Left ventricle myocardium inferior (tissue), 1 donor: Measurements from ENCODE around the gene CXorf58. TPM values are rescaled to one million over a fixed set of nuclear protein-coding genes. Genes with fewer than 3 reads are reported as not detected.

Experiments used
- DNase-seq: peaks from one replicate; pipeline ENCODE4 v3.0.0-alpha.2; 2020
- H3K27ac ChIP-seq: fragments of 200-600 bp; replicated peaks from 2 replicates; pipeline ENCODE4 v1.8.0; 2021
- H3K27me3 ChIP-seq: fragments of 200-600 bp; 2 replicates; pipeline ENCODE4 v1.8.0; 2021; ENCODE audit warnings: low read depth
- H3K36me3 ChIP-seq: fragments of 200-600 bp; 2 replicates; pipeline ENCODE4 v1.8.0; 2021
- H3K4me1 ChIP-seq: fragments of 200-600 bp; 2 replicates; pipeline ENCODE4 v1.8.0; 2021
- H3K4me3 ChIP-seq: fragments of 200-600 bp; 2 replicates; pipeline ENCODE4 v1.8.0; 2021; ENCODE audit warnings: mild to moderate bottlenecking, moderate library complexity
- H3K9me3 ChIP-seq: fragments of 200-600 bp; replicated peaks from 2 replicates; pipeline ENCODE4 v1.8.0; 2021
- intact Hi-C: fragments of 100-400 bp; cut with micrococcal nuclease; formaldehyde crosslinking; loops from one replicate; pipeline ENCODE4 v1.11.0; 2022
- total RNA-seq: library from RNA; stranded (reverse); fragmentation: NEBNext Ultra II Directional; extraction: Animal tissue kit (Norgen Biotek cat#: 25700); gene quantifications from one replicate; pipeline ENCODE4 v1.2.1, GENCODE V29; 2021
- TF ChIP-seq, protein P1 (sequence below): fragments of 200-600 bp; IDR thresholded peaks from 2 replicates; pipeline ENCODE4 v1.8.0; 2021; ENCODE audit warnings: antibody characterized with exemption, mild to moderate bottlenecking, borderline replicate concordance
- donor health status: DM: no; HTN: yes; CAD: no; lungs with severe emphysema.

Gene CXorf58
- total RNA-seq, 1 donor from 2014 or later, result 0.49 TPM

- H3K27me3 ChIP-seq, result no peaks in the 10 kb centered on the region
- peaks cover 5% of the 10 kb centered on the region for H3K9me3 ChIP-seq
- no peak overlapping the region for H3K4me3 ChIP-seq
- intact Hi-C loops, result loop anchor here (10.0 kb wide), 1 partner anchor 116 kb away; no protein-coding TSS in a partner anchor
- no peaks in the 10 kb centered on the region for H3K36me3 ChIP-seq
- no peak overlapping the region for H3K27ac ChIP-seq
- H3K4me1 ChIP-seq, result no peaks in the 10 kb centered on the region
- TF ChIP-seq, protein P1, sequence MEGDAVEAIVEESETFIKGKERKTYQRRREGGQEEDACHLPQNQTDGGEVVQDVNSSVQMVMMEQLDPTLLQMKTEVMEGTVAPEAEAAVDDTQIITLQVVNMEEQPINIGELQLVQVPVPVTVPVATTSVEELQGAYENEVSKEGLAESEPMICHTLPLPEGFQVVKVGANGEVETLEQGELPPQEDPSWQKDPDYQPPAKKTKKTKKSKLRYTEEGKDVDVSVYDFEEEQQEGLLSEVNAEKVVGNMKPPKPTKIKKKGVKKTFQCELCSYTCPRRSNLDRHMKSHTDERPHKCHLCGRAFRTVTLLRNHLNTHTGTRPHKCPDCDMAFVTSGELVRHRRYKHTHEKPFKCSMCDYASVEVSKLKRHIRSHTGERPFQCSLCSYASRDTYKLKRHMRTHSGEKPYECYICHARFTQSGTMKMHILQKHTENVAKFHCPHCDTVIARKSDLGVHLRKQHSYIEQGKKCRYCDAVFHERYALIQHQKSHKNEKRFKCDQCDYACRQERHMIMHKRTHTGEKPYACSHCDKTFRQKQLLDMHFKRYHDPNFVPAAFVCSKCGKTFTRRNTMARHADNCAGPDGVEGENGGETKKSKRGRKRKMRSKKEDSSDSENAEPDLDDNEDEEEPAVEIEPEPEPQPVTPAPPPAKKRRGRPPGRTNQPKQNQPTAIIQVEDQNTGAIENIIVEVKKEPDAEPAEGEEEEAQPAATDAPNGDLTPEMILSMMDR, result no peak
- no peak for DNase-seq
Observed at GRCh38 chrX:23919148-23919547, 11.3 kb downstream of the CXorf58 start.

- Histone ChIP-seq H3K4me1 (no peaks in the 10 kb centered on the region), H3K36me3 (no peaks in the 10 kb centered on the region), H3K4me3 (no peak overlapping the region), H3K27ac (no peak overlapping the region), H3K27me3 (no peaks in the 10 kb centered on the region), H3K9me3 (peaks cover 5% of the 10 kb centered on the region)
- TF ChIP-seq, protein P1, result no peak
- intact Hi-C loops, result loop anchor here (10.0 kb wide), 1 partner anchor 115 kb away; no protein-coding TSS in a partner anchor
- DNase-seq, result no peak
Observed at GRCh38 chrX:23919706-23920320, 12.0 kb downstream of the CXorf58 start.

GRCh38 chrX:23926015-23926414 is 18.2 kb downstream of the CXorf58 start:
- no peak for DNase-seq
- Histone ChIP-seq H3K9me3 (no peaks in the 10 kb centered on the region), H3K36me3 (no peaks in the 10 kb centered on the region), H3K4me3 (no peak overlapping the region), H3K4me1 (no peaks in the 10 kb centered on the region), H3K27me3 (no peaks in the 10 kb centered on the region), H3K27ac (no peak overlapping the region)
- intact Hi-C loops, result no loop called here
- TF ChIP-seq, protein P1, result no peak

GRCh38 chrX:23930894-23931604 is 23.2 kb downstream of the CXorf58 start:
- intact Hi-C loops, result no loop called here
- TF ChIP-seq, protein P1, result no peak
- no peak for DNase-seq
- Histone ChIP-seq H3K27me3 (no peaks in the 10 kb centered on the region), H3K4me1 (no peaks in the 10 kb centered on the region), H3K4me3 (no peak overlapping the region), H3K27ac (no peak overlapping the region), H3K9me3 (no peaks in the 10 kb centered on the region), H3K36me3 (no peaks in the 10 kb centered on the region)

DNA sequence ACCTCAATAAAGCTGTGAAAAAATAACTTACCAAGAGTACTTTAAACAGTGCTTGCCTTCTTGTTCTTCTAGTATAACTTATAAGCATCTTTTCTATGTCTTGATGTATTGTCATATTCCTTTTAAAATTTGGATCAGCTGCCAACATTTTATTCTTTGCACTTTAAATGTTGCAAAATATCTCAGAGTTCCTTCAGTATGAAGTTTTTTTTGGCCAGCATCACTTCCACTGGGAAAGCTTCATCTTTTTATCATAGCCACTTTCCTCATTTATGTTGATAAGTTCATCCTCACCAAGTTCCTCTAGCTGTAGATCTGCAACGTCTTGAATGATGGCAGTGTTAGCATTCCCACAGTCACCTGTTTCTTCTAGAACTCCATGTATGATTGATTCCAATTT is 24.2 kb downstream of the CXorf58 start:
- H3K4me1 ChIP-seq, result no peaks in the 10 kb centered on the region
- no peak overlapping the region for H3K4me3 ChIP-seq
- no peaks in the 10 kb centered on the region for H3K36me3 ChIP-seq
- TF ChIP-seq, protein P1, result no peak
- no peak for DNase-seq
- no peak overlapping the region for H3K27ac ChIP-seq
- no peaks in the 10 kb centered on the region for H3K9me3 ChIP-seq
- no peaks in the 10 kb centered on the region for H3K27me3 ChIP-seq
- intact Hi-C loops, result no loop called here
